GM23338 (cell line): ENCODE data around the gene ARL6IP5. TPM values are rescaled to one million over a fixed set of nuclear protein-coding genes. Genes with fewer than 3 reads are reported as not detected.

Source experiments
- ATAC-seq: fragments of 200-7000 bp; cut with Tn5 transposase; 3 replicates; pipeline ENCODE4 v1.9.1; 2020
- DNase-seq: peaks from one replicate; pipeline ENCODE4 v3.0.0-alpha.2; 2015; ENCODE audit warnings: low spot score
- H2AFZ ChIP-seq: fragments of 200-600 bp; sonication (generic); 2 replicates; pipeline ENCODE4 v1.8.0; 2016; ENCODE audit warnings: antibody characterized with exemption, mild to moderate bottlenecking, moderate library complexity
- H3F3A ChIP-seq: fragments of 200-600 bp; sonication (generic); replicated peaks from 2 replicates; pipeline ENCODE4 v1.8.0; 2017; ENCODE audit warnings: antibody characterized with exemption, mixed run types, low read depth
- H3K27ac ChIP-seq: fragments of 200-600 bp; sonication (generic); 2 replicates; pipeline ENCODE4 v1.6.1; 2016; ENCODE audit warnings: low read depth
- H3K27me3 ChIP-seq: fragments of 200-600 bp; sonication (generic); 2 replicates; pipeline ENCODE4 v1.8.0; 2016; ENCODE audit warnings: mild to moderate bottlenecking, mixed run types, moderate library complexity; ENCODE audit not compliant: insufficient read depth
- H3K36me3 ChIP-seq: fragments of 200-600 bp; sonication (generic); 2 replicates; pipeline ENCODE4 v1.8.0; 2016; ENCODE audit warnings: mild to moderate bottlenecking; ENCODE audit not compliant: insufficient read depth
- H3K4me1 ChIP-seq: fragments of 200-600 bp; sonication (generic); 2 replicates; pipeline ENCODE4 v1.8.0; 2016; ENCODE audit warnings: mild to moderate bottlenecking, moderate library complexity; ENCODE audit not compliant: insufficient read depth
- H3K4me2 ChIP-seq: fragments of 200-600 bp; sonication (generic); 2 replicates; pipeline ENCODE4 v1.7.1; 2017; ENCODE audit warnings: mixed run types
- H3K4me3 ChIP-seq: fragments of 200-600 bp; sonication (generic); 2 replicates; pipeline ENCODE4 v1.6.1; 2016; ENCODE audit warnings: mixed run types
- H3K79me2 ChIP-seq: fragments of 200-600 bp; sonication (generic); replicated peaks from 2 replicates; pipeline ENCODE4 v1.8.0; 2017; ENCODE audit warnings: mild to moderate bottlenecking; ENCODE audit not compliant: insufficient read depth
- H3K9me2 ChIP-seq: fragments of 200-600 bp; sonication (generic); 2 replicates; pipeline ENCODE4 v1.8.0; 2017; ENCODE audit not compliant: insufficient read depth
- H4K20me1 ChIP-seq: fragments of 200-600 bp; sonication (generic); replicated peaks from 2 replicates; pipeline ENCODE4 v1.8.0; 2017; ENCODE audit warnings: mild to moderate bottlenecking; ENCODE audit not compliant: insufficient read depth
- H3K27ac Mint-ChIP-seq: 2 replicates; pipeline ENCODE4 v1.8.0; 2020; ENCODE audit warnings: inconsistent platforms, mild to moderate bottlenecking, moderate library complexity, mixed read lengths
- H3K27me3 Mint-ChIP-seq: 3 replicates; pipeline ENCODE4 v1.8.0; 2022; ENCODE audit warnings: low read depth, mild to moderate bottlenecking, moderate library complexity, mixed read lengths, inconsistent platforms; ENCODE audit not compliant: insufficient read depth, poor library complexity
- H3K36me3 Mint-ChIP-seq: 3 replicates; pipeline ENCODE4 v1.8.0; 2021; ENCODE audit warnings: low read depth, mild to moderate bottlenecking, inconsistent platforms, moderate library complexity, mixed read lengths
- H3K4me1 Mint-ChIP-seq: 3 replicates; pipeline ENCODE4 v1.8.0; 2020; ENCODE audit warnings: mild to moderate bottlenecking, inconsistent platforms, mixed read lengths
- H3K4me3 Mint-ChIP-seq: 3 replicates; pipeline ENCODE4 v1.8.0; 2021; ENCODE audit warnings: moderate library complexity, mild to moderate bottlenecking, inconsistent platforms, mixed read lengths
- H3K9me3 Mint-ChIP-seq: 3 replicates; pipeline ENCODE4 v1.8.0; 2020; ENCODE audit warnings: moderate library complexity, mild to moderate bottlenecking, inconsistent platforms, mixed read lengths
- CREB1 ChIP-seq: fragments of 250-450 bp; sonication (Bioruptor Pico); IDR thresholded peaks from 2 replicates; pipeline ENCODE4 v1.5.0; 2020; ENCODE audit warnings: low read depth, mild to moderate bottlenecking, moderate library complexity
- EZH2 ChIP-seq: fragments of 200-600 bp; sonication (generic); IDR thresholded peaks from one replicate; pipeline ENCODE4 v1.8.0; 2017; ENCODE audit warnings: antibody characterized with exemption, mild to moderate bottlenecking, low read depth; ENCODE audit not compliant: unreplicated experiment
- EZH2phosphoT487 ChIP-seq: fragments of 200-600 bp; sonication (generic); IDR thresholded peaks from one replicate; pipeline ENCODE4 v1.8.1; 2018; ENCODE audit warnings: antibody characterized with exemption; ENCODE audit not compliant: unreplicated experiment
- JUNB ChIP-seq: IDR thresholded peaks from one replicate; pipeline ENCODE4 v1.6.1; 2016; ENCODE audit warnings: antibody characterized with exemption; ENCODE audit not compliant: unreplicated experiment
- NANOG ChIP-seq: IDR thresholded peaks from 2 replicates; pipeline ENCODE4 v1.6.1; 2016; ENCODE audit warnings: antibody characterized with exemption, borderline replicate concordance
- POLR2AphosphoS5 ChIP-seq: IDR thresholded peaks from 2 replicates; pipeline ENCODE4 v1.6.1; 2016; ENCODE audit warnings: antibody characterized with exemption, low read depth
- STAT1 ChIP-seq: IDR thresholded peaks from one replicate; pipeline ENCODE4 v1.6.1; 2016; ENCODE audit warnings: antibody characterized with exemption; ENCODE audit not compliant: unreplicated experiment
- ZNF114 ChIP-seq: fragments of 250-450 bp; sonication (Bioruptor Pico); IDR thresholded peaks from 2 replicates; pipeline ENCODE4 v1.5.0; 2020; ENCODE audit warnings: mild to moderate bottlenecking, moderate library complexity
- ZNF331 ChIP-seq: fragments of 250-450 bp; sonication (Bioruptor Pico); IDR thresholded peaks from 2 replicates; pipeline ENCODE4 v1.5.0; 2020; ENCODE audit warnings: low read depth, mild to moderate bottlenecking, moderate library complexity
- ZNF462 ChIP-seq: fragments of 250-450 bp; sonication (Bioruptor Pico); IDR thresholded peaks from 2 replicates; pipeline ENCODE4 v1.5.0; 2020; ENCODE audit warnings: mild to moderate bottlenecking, moderate library complexity
- polyA plus RNA-seq: library from polyadenylated mRNA; unstranded; fragments of >200 nt; fragmentation: Nextera tagmentation; extraction: Ambion mirVana; gene quantifications from 2 replicates; pipeline ENCODE4 v1.2.1, GENCODE V29; 2016
- total RNA-seq: library from RNA; depleted of rRNA; stranded (reverse); fragments of >200 nt; shearing (Covaris generic); gene quantifications from 2 replicates; pipeline ENCODE4 v1.2.3, GENCODE V29; 2014
- TF ChIP-seq, protein P1 (sequence below), 2 experiments: fragments of 200-600 bp in 1 of 2; sonication (generic) in 1 of 2; conservative IDR thresholded peaks; 2 replicates each; pipeline versions ENCODE4 v1.5.1 to v1.6.1; 2016 to 2017; ENCODE audit warnings: antibody characterized with exemption in 2 of 2, low read depth in 2 of 2, mild to moderate bottlenecking in 2 of 2, moderate library complexity in 1 of 2
- TF ChIP-seq, protein P2 (sequence below): IDR thresholded peaks from one replicate; pipeline ENCODE4 v1.6.1; 2018; ENCODE audit warnings: antibody characterized with exemption; ENCODE audit not compliant: unreplicated experiment
- TF ChIP-seq, protein P3 (sequence below): IDR thresholded peaks from 2 replicates; pipeline ENCODE4 v1.6.1; 2016; ENCODE audit warnings: antibody characterized with exemption

ARL6IP5 gene
- total and polyA plus RNA-seq, 2 experiments from 2014 or later, result 28.8 to 39.8 TPM

- TF ChIP-seq NANOG (no peak), STAT1 (no peak), ZNF331 (CRISPR knock-in tag) (no peak), ZNF114 (CRISPR knock-in tag) (no peak), CREB1 (CRISPR knock-in tag) (no peak), EZH2 (no peak), JUNB (no peak), POLR2AphosphoS5 (no peak), EZH2phosphoT487 (no peak), ZNF462 (CRISPR knock-in tag) (no peak)
- TF ChIP-seq, protein P1, sequence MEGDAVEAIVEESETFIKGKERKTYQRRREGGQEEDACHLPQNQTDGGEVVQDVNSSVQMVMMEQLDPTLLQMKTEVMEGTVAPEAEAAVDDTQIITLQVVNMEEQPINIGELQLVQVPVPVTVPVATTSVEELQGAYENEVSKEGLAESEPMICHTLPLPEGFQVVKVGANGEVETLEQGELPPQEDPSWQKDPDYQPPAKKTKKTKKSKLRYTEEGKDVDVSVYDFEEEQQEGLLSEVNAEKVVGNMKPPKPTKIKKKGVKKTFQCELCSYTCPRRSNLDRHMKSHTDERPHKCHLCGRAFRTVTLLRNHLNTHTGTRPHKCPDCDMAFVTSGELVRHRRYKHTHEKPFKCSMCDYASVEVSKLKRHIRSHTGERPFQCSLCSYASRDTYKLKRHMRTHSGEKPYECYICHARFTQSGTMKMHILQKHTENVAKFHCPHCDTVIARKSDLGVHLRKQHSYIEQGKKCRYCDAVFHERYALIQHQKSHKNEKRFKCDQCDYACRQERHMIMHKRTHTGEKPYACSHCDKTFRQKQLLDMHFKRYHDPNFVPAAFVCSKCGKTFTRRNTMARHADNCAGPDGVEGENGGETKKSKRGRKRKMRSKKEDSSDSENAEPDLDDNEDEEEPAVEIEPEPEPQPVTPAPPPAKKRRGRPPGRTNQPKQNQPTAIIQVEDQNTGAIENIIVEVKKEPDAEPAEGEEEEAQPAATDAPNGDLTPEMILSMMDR (conservative IDR thresholded peaks at IDR 0.05; ENCODE audit: low read depth in 2 of 2), result no peak
- TF ChIP-seq, protein P2, sequence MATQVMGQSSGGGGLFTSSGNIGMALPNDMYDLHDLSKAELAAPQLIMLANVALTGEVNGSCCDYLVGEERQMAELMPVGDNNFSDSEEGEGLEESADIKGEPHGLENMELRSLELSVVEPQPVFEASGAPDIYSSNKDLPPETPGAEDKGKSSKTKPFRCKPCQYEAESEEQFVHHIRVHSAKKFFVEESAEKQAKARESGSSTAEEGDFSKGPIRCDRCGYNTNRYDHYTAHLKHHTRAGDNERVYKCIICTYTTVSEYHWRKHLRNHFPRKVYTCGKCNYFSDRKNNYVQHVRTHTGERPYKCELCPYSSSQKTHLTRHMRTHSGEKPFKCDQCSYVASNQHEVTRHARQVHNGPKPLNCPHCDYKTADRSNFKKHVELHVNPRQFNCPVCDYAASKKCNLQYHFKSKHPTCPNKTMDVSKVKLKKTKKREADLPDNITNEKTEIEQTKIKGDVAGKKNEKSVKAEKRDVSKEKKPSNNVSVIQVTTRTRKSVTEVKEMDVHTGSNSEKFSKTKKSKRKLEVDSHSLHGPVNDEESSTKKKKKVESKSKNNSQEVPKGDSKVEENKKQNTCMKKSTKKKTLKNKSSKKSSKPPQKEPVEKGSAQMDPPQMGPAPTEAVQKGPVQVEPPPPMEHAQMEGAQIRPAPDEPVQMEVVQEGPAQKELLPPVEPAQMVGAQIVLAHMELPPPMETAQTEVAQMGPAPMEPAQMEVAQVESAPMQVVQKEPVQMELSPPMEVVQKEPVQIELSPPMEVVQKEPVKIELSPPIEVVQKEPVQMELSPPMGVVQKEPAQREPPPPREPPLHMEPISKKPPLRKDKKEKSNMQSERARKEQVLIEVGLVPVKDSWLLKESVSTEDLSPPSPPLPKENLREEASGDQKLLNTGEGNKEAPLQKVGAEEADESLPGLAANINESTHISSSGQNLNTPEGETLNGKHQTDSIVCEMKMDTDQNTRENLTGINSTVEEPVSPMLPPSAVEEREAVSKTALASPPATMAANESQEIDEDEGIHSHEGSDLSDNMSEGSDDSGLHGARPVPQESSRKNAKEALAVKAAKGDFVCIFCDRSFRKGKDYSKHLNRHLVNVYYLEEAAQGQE, result no peak
- TF ChIP-seq, protein P3, sequence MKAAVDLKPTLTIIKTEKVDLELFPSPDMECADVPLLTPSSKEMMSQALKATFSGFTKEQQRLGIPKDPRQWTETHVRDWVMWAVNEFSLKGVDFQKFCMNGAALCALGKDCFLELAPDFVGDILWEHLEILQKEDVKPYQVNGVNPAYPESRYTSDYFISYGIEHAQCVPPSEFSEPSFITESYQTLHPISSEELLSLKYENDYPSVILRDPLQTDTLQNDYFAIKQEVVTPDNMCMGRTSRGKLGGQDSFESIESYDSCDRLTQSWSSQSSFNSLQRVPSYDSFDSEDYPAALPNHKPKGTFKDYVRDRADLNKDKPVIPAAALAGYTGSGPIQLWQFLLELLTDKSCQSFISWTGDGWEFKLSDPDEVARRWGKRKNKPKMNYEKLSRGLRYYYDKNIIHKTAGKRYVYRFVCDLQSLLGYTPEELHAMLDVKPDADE, result no peak
- Histone ChIP-seq H3K36me3 (no peaks in the 10 kb centered on the region), H3K27me3 (no peaks in the 10 kb centered on the region), H3K27ac (no peak within 1 kb of the TSS), H3K4me2 (no peak within 1 kb of the TSS), H3K4me3 (no peak within 1 kb of the TSS), H4K20me1 (no peaks in the 10 kb centered on the region), H3K9me2 (no peaks in the 10 kb centered on the region), H3K79me2 (no peaks in the 10 kb centered on the region), H2AFZ (peak within 1 kb of the TSS; percentile 18; the same call in 1 of the 2 replicates), H3K4me1 (peaks cover 3% of the 10 kb centered on the region; the same call in 1 of the 2 replicates), H3F3A (no peaks in the 10 kb centered on the region)
- Mint-ChIP-seq H3K27ac (no peak within 1 kb of the TSS), H3K4me1 (peaks cover 8% of the 10 kb centered on the region; the same call in 2 of the 3 replicates), H3K27me3 (no peaks in the 10 kb centered on the region), H3K4me3 (no peak within 1 kb of the TSS), H3K9me3 (no peaks in the 10 kb centered on the region), H3K36me3 (no peaks in the 10 kb centered on the region)
- no peak for DNase-seq
- ATAC-seq, result no peak
Observed at GRCh38 chr3:69122403-69122802, 37.7 kb downstream of the ARL6IP5 start, which contains the start of gene LMOD3. Gene LMOD3 (minus strand): TSS chr3:69122595. CDS start chr3:69122386, 209 bp downstream.
